NCI-H510A (cell line): ENCODE data around the gene LRTM2.

Source experiments
- DNase-seq: peaks from one replicate; lab custom pipeline; 2025; lab: John Stamatoyannopoulos, UW

Gene LRTM2

GRCh38 chr12:1885082-1885596 is 64.8 kb downstream of the LRTM2 start:
- no peak for DNase-seq

DNA sequence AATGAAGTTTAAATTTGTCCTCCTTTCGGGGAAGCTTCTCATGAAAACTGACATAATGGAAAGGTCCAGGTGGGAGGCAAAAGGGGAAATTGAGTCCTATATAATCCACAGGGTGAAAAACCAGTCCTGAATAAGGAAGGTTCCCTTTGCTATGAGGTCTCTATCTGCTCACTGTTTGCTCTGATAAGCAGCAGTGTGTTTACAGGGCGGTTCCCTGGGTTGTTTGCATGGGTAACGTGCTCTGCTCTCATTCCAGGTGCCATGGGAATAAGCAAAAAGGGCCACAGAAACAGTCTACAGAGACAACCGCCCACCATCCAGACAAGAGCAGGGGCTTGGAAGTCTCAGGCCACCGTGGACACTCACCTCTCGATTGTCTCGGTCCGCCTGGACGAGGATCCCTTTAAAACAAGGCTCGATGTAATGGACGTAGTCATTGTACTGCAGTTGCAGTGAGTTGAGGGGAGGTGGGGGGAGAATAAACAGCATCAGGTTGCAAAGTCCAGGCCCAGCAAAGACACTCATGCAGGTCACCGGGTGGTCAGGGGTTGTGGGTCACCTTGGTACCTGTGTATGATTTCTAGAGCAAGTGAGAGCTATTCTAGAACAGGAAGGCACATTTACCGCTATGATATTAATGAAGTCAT is 65.4 kb downstream of the LRTM2 start:
- DNase-seq, result no peak
